ENCODE measurements around the gene MBOAT7. TPM values are rescaled to one million over a fixed set of nuclear protein-coding genes. Genes with fewer than 3 reads are reported as not detected.

The MBOAT7 gene
- total and polyA plus RNA-seq, 2 of the 8 experiments (the other 6 are each of a cell fraction or from before 2014, with no cell fraction given), result 85.5 to 90.9 TPM

DNA sequence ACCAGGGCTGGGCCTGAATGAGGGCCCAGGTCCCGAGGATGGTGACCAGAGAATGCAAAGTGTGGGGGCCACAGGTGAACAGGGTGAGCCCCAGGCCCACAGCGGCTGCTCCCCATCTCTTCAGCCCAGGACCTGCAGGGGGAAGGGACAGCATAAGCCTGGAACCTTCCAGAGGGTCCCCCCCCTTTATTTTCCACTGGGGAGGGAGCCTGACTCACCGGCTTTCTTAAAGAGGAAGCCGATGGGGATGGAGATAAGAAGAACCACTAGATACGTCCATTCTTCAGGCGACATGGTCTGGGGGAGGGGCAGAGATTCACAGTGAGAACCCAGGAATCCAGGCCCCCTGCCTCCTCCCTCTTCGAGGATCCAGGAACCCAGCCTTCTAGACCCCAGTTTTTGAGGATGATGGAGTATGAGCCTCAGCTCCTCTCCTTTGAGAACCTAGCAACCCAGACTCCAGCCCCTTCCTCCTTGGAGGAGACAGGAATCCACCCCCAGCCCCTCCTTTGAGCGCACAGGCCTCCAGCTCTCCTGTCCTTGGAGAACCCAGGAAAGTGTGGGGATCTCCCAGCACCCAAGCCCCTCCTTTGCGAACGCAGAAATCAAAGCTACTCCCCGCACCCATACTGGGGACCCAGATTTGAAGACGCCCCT is 1.0 kb downstream of the MBOAT7 start (continued):
- no peak for TF ChIP-seq SRF (IDR thresholded peaks at IDR 0.05; ENCODE audit: low read depth, low read length)
- TF ChIP-seq BRCA1 (IDR thresholded peaks at IDR 0.05; ENCODE audit: low read depth, low read length), result no peak
- TF ChIP-seq ASH2L (IDR thresholded peaks at IDR 0.05; ENCODE audit: low read length), result no peak
- TF ChIP-seq CBX5 (IDR thresholded peaks at IDR 0.05; ENCODE audit: low read depth, low read length), result no peak
- no peak for TF ChIP-seq SP2 (IDR thresholded peaks at IDR 0.05; ENCODE audit: low read length)
- TF ChIP-seq CHD2 (IDR thresholded peaks at IDR 0.05; ENCODE audit: low read length), result no peak
- TF ChIP-seq POU5F1 (IDR thresholded peaks at IDR 0.05; ENCODE audit: low read depth, low read length), result no peak
- no peak for TF ChIP-seq RFX5 (IDR thresholded peaks at IDR 0.05; ENCODE audit: borderline replicate concordance, low read depth, low read length)
- TF ChIP-seq CEBPB (IDR thresholded peaks at IDR 0.05; ENCODE audit: low read depth, low read length), result no peak
- TF ChIP-seq HDAC2 (IDR thresholded peaks at IDR 0.05; ENCODE audit: borderline replicate concordance in 1 of 2, low read depth in 2 of 2, low read length in 2 of 2), result no peak
